HCT116 (cell line): ENCODE measurements around the gene AHI1.

Experiments used
- POLR2A ChIP-seq: IDR thresholded peaks from 2 replicates; pipeline ENCODE4 v1.7.0; 2011; ENCODE audit warnings: borderline replicate concordance; ENCODE audit not compliant: insufficient read depth, insufficient read length; ENCODE audit errors: extremely low read depth
- TF ChIP-seq, protein P1 (sequence below), 3 experiments: fragments of 200-600 bp in 1 of 3; sonication (generic) in 1 of 3; IDR thresholded peaks in 2 of 3; conservative IDR thresholded peaks in 1 of 3; 2 replicates each; pipeline ENCODE4 v1.5.1; 2012 to 2017; ENCODE audit warnings: low read depth in 2 of 3, low read length in 2 of 3, antibody characterized with exemption in 1 of 3, borderline replicate concordance in 1 of 3, control low read depth in 1 of 3, mild to moderate bottlenecking in 1 of 3, mixed read lengths in 1 of 3, mixed run types in 1 of 3, moderate library complexity in 1 of 3; ENCODE audit not compliant: insufficient read depth in 1 of 3

DNA sequence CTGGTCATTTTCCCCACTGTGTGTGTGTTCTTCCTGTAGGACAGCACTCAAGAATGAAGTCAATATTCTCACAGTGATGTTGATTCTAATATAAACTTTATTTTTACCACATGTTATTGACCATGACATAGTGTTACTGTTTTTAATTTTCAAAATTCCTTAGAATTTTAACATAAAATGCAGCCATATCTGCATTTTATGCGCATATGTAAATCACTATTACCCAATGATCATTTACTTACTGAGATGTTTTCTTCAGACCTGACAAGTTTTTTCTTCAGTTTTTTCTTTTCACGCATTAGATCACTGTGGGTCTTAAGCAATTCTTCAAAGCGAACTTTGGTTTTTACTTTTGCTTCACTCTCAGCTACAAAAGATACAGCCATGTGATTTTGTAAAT, 7.2 kb downstream of the AHI1 start:
- TF ChIP-seq, protein P1, sequence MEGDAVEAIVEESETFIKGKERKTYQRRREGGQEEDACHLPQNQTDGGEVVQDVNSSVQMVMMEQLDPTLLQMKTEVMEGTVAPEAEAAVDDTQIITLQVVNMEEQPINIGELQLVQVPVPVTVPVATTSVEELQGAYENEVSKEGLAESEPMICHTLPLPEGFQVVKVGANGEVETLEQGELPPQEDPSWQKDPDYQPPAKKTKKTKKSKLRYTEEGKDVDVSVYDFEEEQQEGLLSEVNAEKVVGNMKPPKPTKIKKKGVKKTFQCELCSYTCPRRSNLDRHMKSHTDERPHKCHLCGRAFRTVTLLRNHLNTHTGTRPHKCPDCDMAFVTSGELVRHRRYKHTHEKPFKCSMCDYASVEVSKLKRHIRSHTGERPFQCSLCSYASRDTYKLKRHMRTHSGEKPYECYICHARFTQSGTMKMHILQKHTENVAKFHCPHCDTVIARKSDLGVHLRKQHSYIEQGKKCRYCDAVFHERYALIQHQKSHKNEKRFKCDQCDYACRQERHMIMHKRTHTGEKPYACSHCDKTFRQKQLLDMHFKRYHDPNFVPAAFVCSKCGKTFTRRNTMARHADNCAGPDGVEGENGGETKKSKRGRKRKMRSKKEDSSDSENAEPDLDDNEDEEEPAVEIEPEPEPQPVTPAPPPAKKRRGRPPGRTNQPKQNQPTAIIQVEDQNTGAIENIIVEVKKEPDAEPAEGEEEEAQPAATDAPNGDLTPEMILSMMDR (IDR thresholded peaks at IDR 0.05 in 2 of 3, conservative IDR thresholded peaks at IDR 0.05 in 1 of 3; ENCODE audit: borderline replicate concordance in 1 of 3, insufficient read depth in 1 of 3, low read depth in 2 of 3, low read length in 2 of 3), result no peak
- TF ChIP-seq POLR2A, result no peak
